Activated T-cell treated with anti-CD3 and anti-CD28 coated beads, Interleukin-2, amount 50 U/mL, for 1 hour (primary cell): ENCODE data around the gene SLF2.

ENCODE experiments used
- DNase-seq: peaks from one replicate; pipeline ENCODE4 v3.0.0-alpha.2; 2020

SLF2 gene

GRCh38 chr10:101002456-101002855, 89.7 kb downstream of the SLF2 start:
- no peak for DNase-seq

- DNase-seq, result no peak
Measured at GRCh38 chr10:101003639-101004206, 91.0 kb downstream of the SLF2 start.

- DNase-seq, result no peak
Measured at GRCh38 chr10:101005361-101005760, 92.6 kb downstream of the SLF2 start.

GRCh38 chr10:101005869-101006567, 93.3 kb downstream of the SLF2 start:
- DNase-seq, result no peak

- no peak for DNase-seq
Measured at GRCh38 chr10:101006593-101007098, 93.9 kb downstream of the SLF2 start.

GRCh38 chr10:101007099-101007711, 94.4 kb downstream of the SLF2 start:
- no peak for DNase-seq

GRCh38 chr10:101007915-101008822, 95.4 kb downstream of the SLF2 start:
- no peak for DNase-seq

GRCh38 chr10:101008823-101009423, 96.2 kb downstream of the SLF2 start:
- DNase-seq, result no peak

- no peak for DNase-seq
Measured at GRCh38 chr10:101010329-101010728, 97.6 kb downstream of the SLF2 start.

GRCh38 chr10:101011517-101012423, 99.0 kb downstream of the SLF2 start:
- no peak for DNase-seq

GRCh38 chr10:101012525-101013364, 100.0 kb downstream of the SLF2 start:
- peak; percentile 75 for DNase-seq

- no peak for DNase-seq
Measured at GRCh38 chr10:101013365-101013825, 100.6 kb downstream of the SLF2 start.

- peak; percentile 84 for DNase-seq
Measured at GRCh38 chr10:101014230-101014884, 101.6 kb downstream of the SLF2 start.
